Germinal center (tissue), 1 donor: ENCODE results near the gene XPOT.
A peak's percentile ranks its signal among the peaks of the same experiment; 100 is the strongest.

Experiments used
- DNase-seq: peaks from one replicate; pipeline ENCODE4 v3.0.0; 2012; ENCODE audit warnings: mixed read lengths, low spot score

XPOT gene

GRCh38 chr12:64427988-64428387 is 23.8 kb downstream of the XPOT start:
- DNase-seq = no peak

- DNase-seq = no peak
Measured at GRCh38 chr12:64428956-64429355, 24.8 kb downstream of the XPOT start.

- DNase-seq = no peak
Measured at GRCh38 chr12:64430886-64431285, 26.7 kb downstream of the XPOT start.

- no peak for DNase-seq
Measured at GRCh38 chr12:64431791-64432190, 27.6 kb downstream of the XPOT start.

- DNase-seq = no peak
Measured at GRCh38 chr12:64433915-64434314, 29.7 kb downstream of the XPOT start.

- DNase-seq = no peak
Measured at GRCh38 chr12:64440100-64440499, 35.9 kb downstream of the XPOT start.

GRCh38 chr12:64445490-64445889 is 41.3 kb downstream of the XPOT start:
- DNase-seq = no peak

GRCh38 chr12:64446295-64446694 is 42.1 kb downstream of the XPOT start:
- no peak for DNase-seq

GRCh38 chr12:64450057-64450640 is 46.0 kb downstream of the XPOT start:
- DNase-seq = no peak

GRCh38 chr12:64450711-64451486 is 46.7 kb downstream of the XPOT start:
- DNase-seq = peak; percentile 33

- DNase-seq = peak; percentile 82
Measured at GRCh38 chr12:64451687-64452558, 47.7 kb downstream of the XPOT start, which contains the start of gene TBK1. TBK1 (plus strand) TSS chr12:64452120; CDS start chr12:64455871, 3,751 bp downstream.

GRCh38 chr12:64452559-64453329 is 48.6 kb downstream of the XPOT start:
- DNase-seq = peak; percentile 12

- no peak for DNase-seq
Measured at GRCh38 chr12:64455506-64455905, 51.3 kb downstream of the XPOT start.

- no peak for DNase-seq
Measured at GRCh38 chr12:64456119-64456518, 51.9 kb downstream of the XPOT start.

GRCh38 chr12:64457032-64457431 is 52.8 kb downstream of the XPOT start:
- no peak for DNase-seq

GRCh38 chr12:64457466-64457865 is 53.3 kb downstream of the XPOT start:
- DNase-seq = no peak

- DNase-seq = no peak
Measured at GRCh38 chr12:64457923-64458322, 53.7 kb downstream of the XPOT start.

GRCh38 chr12:64459394-64459891 is 55.3 kb downstream of the XPOT start:
- DNase-seq = peak; percentile 8

- DNase-seq = no peak
Measured at GRCh38 chr12:64461634-64462414, 57.6 kb downstream of the XPOT start.

- no peak for DNase-seq
Measured at GRCh38 chr12:64466178-64466577, 62.0 kb downstream of the XPOT start.

- DNase-seq = no peak
Measured at GRCh38 chr12:64468966-64469365, 64.8 kb downstream of the XPOT start.
